ENCODE results near the gene ZNF48. TPM values are rescaled to one million over a fixed set of nuclear protein-coding genes. Genes with fewer than 3 reads are reported as not detected.
A peak's percentile ranks its signal among the peaks of the same experiment; 100 is the strongest.

ZNF48 gene
- total RNA-seq, 1 donor from 2014 or later, result 6.2 TPM

DNA sequence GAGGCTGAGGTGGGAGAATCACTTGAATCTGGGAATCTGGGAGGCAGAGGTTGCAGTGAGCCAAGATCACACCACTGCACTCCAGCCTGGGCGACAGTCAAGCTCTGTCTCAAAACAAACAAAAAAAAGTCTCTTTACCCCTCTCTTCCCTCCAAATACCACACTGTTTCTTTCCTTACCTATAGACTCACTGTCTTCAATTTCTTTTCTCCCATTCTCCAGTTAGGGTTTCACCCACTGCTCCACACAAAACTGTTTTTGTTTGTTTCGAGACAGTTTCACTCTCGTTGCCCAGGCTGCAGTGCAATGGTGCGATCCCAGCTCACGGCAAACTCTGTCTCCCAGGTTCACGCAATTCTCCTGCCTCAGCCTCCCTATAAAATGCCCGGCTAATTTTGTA lies 34.0 kb upstream of the ZNF48 start:
- DNase-seq, result no peak
- Histone ChIP-seq H3K9me3 (no peaks in the 10 kb centered on the region), H3K27me3 (ENCODE audit: low read depth) (no peaks in the 10 kb centered on the region), H3K4me3 (no peak overlapping the region), H3K36me3 (peaks cover 82% of the 10 kb centered on the region), H3K27ac (no peak overlapping the region), H3K4me1 (peaks cover 7% of the 10 kb centered on the region)
- TF ChIP-seq, protein P1, sequence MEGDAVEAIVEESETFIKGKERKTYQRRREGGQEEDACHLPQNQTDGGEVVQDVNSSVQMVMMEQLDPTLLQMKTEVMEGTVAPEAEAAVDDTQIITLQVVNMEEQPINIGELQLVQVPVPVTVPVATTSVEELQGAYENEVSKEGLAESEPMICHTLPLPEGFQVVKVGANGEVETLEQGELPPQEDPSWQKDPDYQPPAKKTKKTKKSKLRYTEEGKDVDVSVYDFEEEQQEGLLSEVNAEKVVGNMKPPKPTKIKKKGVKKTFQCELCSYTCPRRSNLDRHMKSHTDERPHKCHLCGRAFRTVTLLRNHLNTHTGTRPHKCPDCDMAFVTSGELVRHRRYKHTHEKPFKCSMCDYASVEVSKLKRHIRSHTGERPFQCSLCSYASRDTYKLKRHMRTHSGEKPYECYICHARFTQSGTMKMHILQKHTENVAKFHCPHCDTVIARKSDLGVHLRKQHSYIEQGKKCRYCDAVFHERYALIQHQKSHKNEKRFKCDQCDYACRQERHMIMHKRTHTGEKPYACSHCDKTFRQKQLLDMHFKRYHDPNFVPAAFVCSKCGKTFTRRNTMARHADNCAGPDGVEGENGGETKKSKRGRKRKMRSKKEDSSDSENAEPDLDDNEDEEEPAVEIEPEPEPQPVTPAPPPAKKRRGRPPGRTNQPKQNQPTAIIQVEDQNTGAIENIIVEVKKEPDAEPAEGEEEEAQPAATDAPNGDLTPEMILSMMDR (IDR thresholded peaks at IDR 0.05), result no peak
- intact Hi-C loops (cut with DNase I), result no loop called here
- no peak for ATAC-seq

DNA sequence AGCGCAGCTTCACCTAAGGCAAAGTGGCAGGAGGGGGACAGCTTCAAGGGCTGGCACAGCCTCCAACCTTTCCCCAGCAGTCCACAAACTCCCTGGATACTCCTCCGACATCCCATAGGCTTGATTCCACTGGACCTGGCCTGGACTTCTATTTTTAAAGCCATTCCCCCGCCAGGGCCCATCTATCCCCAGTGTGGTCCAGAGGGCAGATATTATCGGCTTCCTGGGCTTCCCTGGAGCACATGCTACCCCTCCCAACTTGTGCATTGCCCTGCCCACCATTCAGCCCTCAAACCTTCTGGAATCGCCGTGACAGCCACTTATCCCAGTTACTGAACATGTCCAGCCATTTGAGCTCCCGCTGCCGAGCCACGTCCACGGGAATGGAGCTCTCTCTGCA lies 30.0 kb upstream of the ZNF48 start:
- Histone ChIP-seq H3K4me1 (peaks cover 30% of the 10 kb centered on the region), H3K27me3 (ENCODE audit: low read depth) (no peaks in the 10 kb centered on the region), H3K36me3 (peaks cover 51% of the 10 kb centered on the region), H3K9me3 (no peaks in the 10 kb centered on the region), H3K4me3 (no peak overlapping the region), H3K27ac (no peak overlapping the region)
- DNase-seq (no peak), ATAC-seq (no peak)
- intact Hi-C loops (cut with DNase I), result no loop called here
- TF ChIP-seq, protein P1 (IDR thresholded peaks at IDR 0.05), result no peak

DNA sequence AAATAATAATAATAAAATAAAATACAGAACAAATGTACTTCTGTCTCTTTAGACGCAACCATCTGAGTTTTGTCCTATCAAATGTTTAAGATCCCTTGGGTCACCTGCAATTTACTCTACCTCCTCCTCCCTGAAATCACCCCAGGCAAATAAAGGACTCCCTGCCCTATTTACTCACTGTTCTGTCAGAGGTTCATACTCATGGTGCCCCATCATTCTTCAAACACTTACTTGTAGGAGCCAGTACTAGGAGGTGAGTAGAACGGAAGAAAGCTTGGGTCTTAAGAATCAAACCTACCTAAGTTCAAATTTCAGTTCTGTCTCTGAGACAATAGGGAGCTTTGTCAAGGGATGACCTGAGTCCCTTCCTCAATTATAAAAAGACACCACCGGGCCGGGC lies 28.7 kb upstream of the ZNF48 start:
- Histone ChIP-seq H3K9me3 (no peaks in the 10 kb centered on the region), H3K4me1 (peaks cover 34% of the 10 kb centered on the region), H3K27ac (no peak overlapping the region), H3K4me3 (no peak overlapping the region), H3K36me3 (peaks cover 43% of the 10 kb centered on the region), H3K27me3 (ENCODE audit: low read depth) (no peaks in the 10 kb centered on the region)
- TF ChIP-seq, protein P1 (IDR thresholded peaks at IDR 0.05), result no peak
- ATAC-seq, result no peak
- intact Hi-C loops (cut with DNase I), result no loop called here
- DNase-seq, result no peak

DNA sequence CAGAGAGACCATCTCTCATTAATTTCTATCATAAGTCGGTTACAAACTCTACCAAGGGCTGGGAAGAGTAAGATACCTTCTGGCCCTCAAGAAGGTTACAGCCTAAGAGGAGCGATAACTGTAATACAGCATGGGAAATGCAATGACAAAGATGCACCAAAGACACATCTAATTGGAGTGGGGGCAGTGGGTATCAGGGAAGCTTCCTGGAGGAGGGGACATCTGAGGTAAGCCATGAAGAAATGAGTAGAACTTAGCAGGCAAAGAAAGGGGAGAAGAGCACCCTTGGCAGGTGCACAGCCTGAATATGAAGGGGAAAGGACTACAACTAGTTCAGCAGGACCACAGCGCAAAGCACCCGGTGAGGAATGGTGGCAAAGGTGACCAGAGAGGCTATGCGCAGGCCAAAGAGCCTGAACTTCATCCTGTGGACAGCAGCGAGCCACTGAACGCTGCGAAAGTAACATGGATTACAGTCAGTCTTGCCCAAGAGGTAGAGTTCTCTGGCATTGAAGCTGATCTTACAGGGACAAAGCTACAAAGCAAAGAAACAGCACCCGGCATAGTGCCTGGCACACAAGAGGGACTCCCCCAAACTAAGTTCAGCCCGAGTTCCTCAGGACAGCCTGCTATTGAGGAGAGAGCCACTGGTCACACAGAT lies 27.7 kb upstream of the ZNF48 start:
- Histone ChIP-seq H3K9me3 (no peaks in the 10 kb centered on the region), H3K4me1 (peaks cover 36% of the 10 kb centered on the region), H3K27me3 (ENCODE audit: low read depth) (no peaks in the 10 kb centered on the region), H3K4me3 (peak overlapping the region; percentile 91), H3K36me3 (peaks cover 35% of the 10 kb centered on the region), H3K27ac (no peak overlapping the region)
- ATAC-seq, result no peak
- TF ChIP-seq, protein P1 (IDR thresholded peaks at IDR 0.05), result no peak
- DNase-seq, result no peak
- intact Hi-C loops (cut with DNase I), result no loop called here

DNA sequence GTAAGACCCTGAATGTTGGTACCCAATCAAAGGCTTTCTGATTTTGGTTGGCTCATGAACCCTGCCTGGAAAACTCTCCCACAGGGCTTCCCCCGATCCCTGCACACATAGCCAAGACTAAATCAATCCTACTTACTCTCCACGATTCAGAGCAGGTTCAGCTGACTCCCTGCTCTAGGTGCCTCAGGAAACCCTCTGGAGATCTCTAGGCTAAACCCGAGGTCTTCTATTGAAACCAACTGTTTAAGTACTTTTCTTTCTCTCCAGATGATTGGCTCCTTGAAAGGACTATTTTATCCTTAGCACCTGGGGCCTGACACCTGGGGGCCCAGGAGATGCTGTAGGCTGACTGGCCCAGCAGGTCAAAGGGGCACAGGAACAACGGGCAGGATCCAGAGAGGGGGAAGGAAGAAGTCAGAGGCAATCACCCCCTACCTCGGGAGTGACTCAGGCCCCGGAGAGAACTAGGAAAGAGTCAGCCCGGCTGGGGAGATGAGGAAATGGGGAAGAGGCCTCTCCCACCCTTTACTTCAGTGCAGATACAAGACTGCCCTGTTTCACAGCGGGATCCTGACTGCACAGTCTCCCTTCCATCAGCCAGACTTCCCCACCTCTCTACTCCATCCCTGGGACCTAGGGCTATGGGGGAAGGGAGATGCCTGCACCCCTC lies 27.0 kb upstream of the ZNF48 start:
- Histone ChIP-seq H3K27me3 (ENCODE audit: low read depth) (no peaks in the 10 kb centered on the region), H3K4me3 (peak overlapping the region; percentile 91), H3K4me1 (peaks cover 36% of the 10 kb centered on the region), H3K27ac (peak overlapping the region; percentile 81), H3K36me3 (peaks cover 28% of the 10 kb centered on the region), H3K9me3 (no peaks in the 10 kb centered on the region)
- ATAC-seq (no peak), DNase-seq (no peak)
- TF ChIP-seq, protein P1 (IDR thresholded peaks at IDR 0.05), result no peak
- intact Hi-C loops (cut with DNase I), result no loop called here
